HG03342 (cell line): ENCODE results near the gene TEPSIN.

Source experiments
- ATAC-seq: cut with Tn5 transposase; IDR thresholded peaks from one replicate; pipeline ENCODE4 v1.9.1; 2021; ENCODE audit warnings: mild to moderate bottlenecking, moderate library complexity; ENCODE audit not compliant: unreplicated experiment

TEPSIN gene

GRCh38 chr17:81200695-81201580 is 37.9 kb downstream of the TEPSIN start:
- no peak for ATAC-seq

GRCh38 chr17:81200201-81200600 is 38.7 kb downstream of the TEPSIN start:
- no peak for ATAC-seq

- no peak for ATAC-seq
Measured at GRCh38 chr17:81199482-81199830, 39.4 kb downstream of the TEPSIN start.

- no peak for ATAC-seq
Measured at GRCh38 chr17:81198826-81199481, 39.9 kb downstream of the TEPSIN start.

- ATAC-seq, result no peak
Measured at GRCh38 chr17:81197831-81198490, 40.9 kb downstream of the TEPSIN start.

- ATAC-seq, result no peak
Measured at GRCh38 chr17:81197409-81197795, 41.5 kb downstream of the TEPSIN start.

- no peak for ATAC-seq
Measured at GRCh38 chr17:81196505-81197408, 42.1 kb downstream of the TEPSIN start.

- ATAC-seq, result no peak
Measured at GRCh38 chr17:81195941-81196495, 42.8 kb downstream of the TEPSIN start.

- ATAC-seq, result no peak
Measured at GRCh38 chr17:81194941-81195901, 43.6 kb downstream of the TEPSIN start.

GRCh38 chr17:81194225-81194760 is 44.6 kb downstream of the TEPSIN start:
- ATAC-seq, result no peak

- ATAC-seq, result no peak
Measured at GRCh38 chr17:81193470-81194224, 45.2 kb downstream of the TEPSIN start.

GRCh38 chr17:81193051-81193410 is 45.8 kb downstream of the TEPSIN start:
- no peak for ATAC-seq

- ATAC-seq, result no peak
Measured at GRCh38 chr17:81192386-81193050, 46.3 kb downstream of the TEPSIN start.

GRCh38 chr17:81191646-81192045 is 47.2 kb downstream of the TEPSIN start:
- no peak for ATAC-seq

- ATAC-seq, result no peak
Measured at GRCh38 chr17:81191116-81191515, 47.7 kb downstream of the TEPSIN start.

GRCh38 chr17:81190591-81190990 is 48.3 kb downstream of the TEPSIN start:
- ATAC-seq, result no peak

- ATAC-seq, result no peak
Measured at GRCh38 chr17:81189670-81190530, 49.0 kb downstream of the TEPSIN start.
